H1 (cell line): ENCODE results near the gene VPS35L. TPM values are rescaled to one million over a fixed set of nuclear protein-coding genes. Genes with fewer than 3 reads are reported as not detected.

Experiments used
- CTCF ChIA-PET: fragments of 300-600 bp; sonication (Branson Sonifier 250); formaldehyde crosslinking; loops from one replicate; lab custom pipeline; 2021; ENCODE audit not compliant: partially characterized antibody; lab: Charles Lee
- POLR2A ChIA-PET: fragments of 300-600 bp; sonication (Branson Sonifier 250); formaldehyde crosslinking; loops from one replicate; lab custom pipeline; 2021; ENCODE audit warnings: inconsistent platforms; ENCODE audit not compliant: partially characterized antibody; lab: Charles Lee
- DNase-seq, 2 experiments: peaks; one replicate each; pipeline versions ENCODE4 v3.0.0 to v3.0.0-alpha.2; 2010 to 2022; ENCODE audit warnings: low spot score in 2 of 2, low read depth in 1 of 2, mixed read lengths in 1 of 2
- FAIRE-seq: peaks from 2 replicates; lab custom pipeline; 2011; peaks lifted over from hg19 to GRCh38; lab: Jason Lieb, UNC
- H2AFZ ChIP-seq: 2 replicates; pipeline ENCODE4 v1.8.1; 2012; ENCODE audit warnings: low read length, inconsistent platforms
- H2AK5ac ChIP-seq: 2 replicates; pipeline ENCODE4 v1.6.1; 2013; ENCODE audit warnings: low read depth, low read length
- H2BK120ac ChIP-seq: replicated peaks from 2 replicates; pipeline ENCODE3; 2013; ENCODE audit warnings: low read depth, low read length, inconsistent platforms
- H2BK12ac ChIP-seq: 2 replicates; pipeline ENCODE4 v1.6.1; 2013; ENCODE audit warnings: low read depth, low read length
- H2BK15ac ChIP-seq: 2 replicates; pipeline ENCODE4 v1.6.1; 2013; ENCODE audit warnings: low read length
- H2BK20ac ChIP-seq: 2 replicates; pipeline ENCODE4 v1.6.1; 2013; ENCODE audit warnings: low read length
- H2BK5ac ChIP-seq: 2 replicates; pipeline ENCODE4 v1.6.1; 2013; ENCODE audit warnings: low read depth, low read length
- H3K14ac ChIP-seq: 2 replicates; pipeline ENCODE4 v1.6.1; 2013; ENCODE audit warnings: inconsistent platforms; ENCODE audit not compliant: insufficient read length
- H3K18ac ChIP-seq: 2 replicates; pipeline ENCODE4 v1.6.1; 2013; ENCODE audit warnings: low read length; ENCODE audit errors: extremely low read depth
- H3K23ac ChIP-seq: 2 replicates; pipeline ENCODE4 v1.6.1; 2013; ENCODE audit warnings: inconsistent platforms; ENCODE audit not compliant: insufficient read length
- H3K23me2 ChIP-seq: 2 replicates; pipeline ENCODE4 v1.6.1; 2013; ENCODE audit warnings: low read depth, low read length
- H3K27ac ChIP-seq: 2 replicates; pipeline ENCODE4 v1.6.1; 2011; ENCODE audit warnings: low read depth, low read length, inconsistent platforms
- H3K27me3 ChIP-seq, 4 experiments: replicated peaks in 1 of 4; 1 replicate in 1 of 4; 2 replicates in 3 of 4; pipeline versions ENCODE4 v1.6.1 to v1.8.1; 2011 to 2013; ENCODE audit warnings: low read length in 3 of 4, mild to moderate bottlenecking in 3 of 4, inconsistent platforms in 2 of 4, mixed read lengths in 2 of 4, moderate library complexity in 1 of 4; ENCODE audit not compliant: control insufficient read depth in 3 of 4, insufficient read depth in 3 of 4; ENCODE audit errors: extremely low read depth in 1 of 4
- H3K36me3 ChIP-seq, 4 experiments: 2 replicates each; pipeline versions ENCODE4 v1.6.1 to v1.8.1; 2011 to 2013; ENCODE audit warnings: mild to moderate bottlenecking in 4 of 4, low read length in 3 of 4, moderate library complexity in 2 of 4, control low read depth in 1 of 4, inconsistent platforms in 1 of 4; ENCODE audit not compliant: insufficient read depth in 4 of 4, control insufficient read depth in 2 of 4
- H3K4ac ChIP-seq: replicated peaks from 2 replicates; pipeline ENCODE3; 2013; ENCODE audit warnings: low read length, low read depth, mixed read lengths, inconsistent platforms; ENCODE audit not compliant: insufficient read length
- H3K4me1 ChIP-seq, 4 experiments: replicated peaks in 1 of 4; 1 replicate in 1 of 4; 2 replicates in 3 of 4; pipeline versions ENCODE4 v1.6.1 to v1.8.1; 2011 to 2013; ENCODE audit warnings: low read length in 3 of 4, inconsistent platforms in 2 of 4, mixed read lengths in 1 of 4; ENCODE audit not compliant: insufficient read depth in 4 of 4, control insufficient read depth in 3 of 4
- H3K4me2 ChIP-seq, 2 experiments: 2 replicates each; pipeline versions ENCODE4 v1.6.1 to v1.8.1; 2011 to 2013; ENCODE audit warnings: low read depth in 2 of 2, low read length in 2 of 2, control low read depth in 1 of 2, inconsistent platforms in 1 of 2, mild to moderate bottlenecking in 1 of 2; ENCODE audit not compliant: insufficient read depth in 1 of 2
- H3K4me3 ChIP-seq, 4 experiments: fragments of 200-600, 300-600 bp in 1 of 4; sonication (generic), shearing (Covaris generic), sonication (Bioruptor Twin) in 1 of 4; 2 replicates each; pipeline versions ENCODE4 v1.5.1 to v1.8.1; 2011 to 2016; ENCODE audit warnings: low read length in 4 of 4, low read depth in 3 of 4, control low read depth in 2 of 4, inconsistent platforms in 2 of 4, mild to moderate bottlenecking in 2 of 4, mixed read lengths in 1 of 4, moderate library complexity in 1 of 4; ENCODE audit not compliant: insufficient read depth in 2 of 4; ENCODE audit errors: extremely low read depth in 1 of 4
- H3K56ac ChIP-seq: replicated peaks from 2 replicates; pipeline ENCODE3; 2013; ENCODE audit warnings: low read depth, mild to moderate bottlenecking, mixed read lengths, low read length, inconsistent platforms; ENCODE audit not compliant: insufficient read length
- H3K79me1 ChIP-seq: 2 replicates; pipeline ENCODE4 v1.6.1; 2013; ENCODE audit warnings: low read depth, low read length, control low read depth
- H3K79me2 ChIP-seq, 2 experiments: 2 replicates each; pipeline versions ENCODE4 v1.6.1 to v1.8.1; 2012 to 2013; ENCODE audit warnings: low read length in 2 of 2, mild to moderate bottlenecking in 2 of 2, inconsistent platforms in 1 of 2; ENCODE audit not compliant: insufficient read depth in 2 of 2, control insufficient read depth in 1 of 2
- H3K9ac ChIP-seq, 4 experiments: replicated peaks in 1 of 4; 1 replicate in 1 of 4; 2 replicates in 3 of 4; pipeline versions ENCODE4 v1.6.1 to v1.8.1; 2011 to 2013; ENCODE audit warnings: low read depth in 3 of 4, low read length in 3 of 4, control low read depth in 2 of 4, mild to moderate bottlenecking in 2 of 4, moderate library complexity in 2 of 4, inconsistent platforms in 1 of 4; ENCODE audit errors: extremely low read depth in 1 of 4
- H3K9me3 ChIP-seq, 2 experiments: 2 replicates each; pipeline versions ENCODE4 v1.6.1 to v1.8.1; 2012 to 2013; ENCODE audit warnings: mild to moderate bottlenecking in 2 of 2, moderate library complexity in 2 of 2, control low read depth in 1 of 2, inconsistent platforms in 1 of 2, low read depth in 1 of 2, low read length in 1 of 2, mixed read lengths in 1 of 2; ENCODE audit not compliant: insufficient read depth in 2 of 2
- H4K20me1 ChIP-seq, 2 experiments: replicated peaks in 1 of 2; 2 replicates each; pipeline versions ENCODE3 to v1.8.1; 2011 to 2013; ENCODE audit warnings: inconsistent platforms in 2 of 2, low read length in 2 of 2, mild to moderate bottlenecking in 1 of 2; ENCODE audit not compliant: insufficient read depth in 2 of 2, control insufficient read depth in 1 of 2
- H4K5ac ChIP-seq: 2 replicates; pipeline ENCODE4 v1.6.1; 2013; ENCODE audit warnings: low read length, low read depth, mixed read lengths, inconsistent platforms; ENCODE audit not compliant: insufficient read length
- H4K8ac ChIP-seq: 2 replicates; pipeline ENCODE4 v1.8.0; 2013; ENCODE audit warnings: mild to moderate bottlenecking, moderate library complexity, low read length, inconsistent platforms; ENCODE audit not compliant: insufficient read depth; ENCODE audit errors: extremely low read depth
- H4K91ac ChIP-seq: replicated peaks from 2 replicates; pipeline ENCODE3; 2013; ENCODE audit warnings: low read length, mixed read lengths, inconsistent platforms; ENCODE audit not compliant: insufficient read length
- JUN ChIP-seq: IDR thresholded peaks from 2 replicates; pipeline ENCODE4 v1.6.1; 2011; ENCODE audit warnings: low read depth, mild to moderate bottlenecking, improper control_type of control experiment, low read length
- KDM1A ChIP-seq: fragments of 200-600, 300-600 bp; sonication (generic); IDR thresholded peaks from 2 replicates; pipeline ENCODE4 v1.7.1; 2016; ENCODE audit warnings: mild to moderate bottlenecking, low read length, borderline replicate concordance
- PHF8 ChIP-seq: fragments of 200-600 bp; sonication (generic); conservative IDR thresholded peaks from 2 replicates; pipeline ENCODE4 v1.7.1; 2012; ENCODE audit warnings: low read depth, mild to moderate bottlenecking, inconsistent platforms, low read length, moderate library complexity
- POU5F1 ChIP-seq: IDR thresholded peaks from 2 replicates; pipeline ENCODE4 v1.6.1; 2011; ENCODE audit warnings: low read depth, mild to moderate bottlenecking, low read length, moderate library complexity
- WGBS, 2 experiments: shearing (Covaris generic) in 1 of 2; methylation state at CpG; one replicate each; pipeline versions ENCODE4 v1.1.6 to v1.1.7; 2013 to 2015; ENCODE audit warnings: low lambda C conversion rate in 2 of 2, mixed read lengths in 2 of 2, inconsistent platforms in 1 of 2, low coverage in 1 of 2, missing lambda C conversion rate in 1 of 2; ENCODE audit not compliant: insufficient replicate concordance in 2 of 2, insufficient coverage in 1 of 2, insufficient read length in 1 of 2; ENCODE audit errors: extremely low coverage in 1 of 2, missing lambda C conversion rate in 1 of 2; 5-methylcytosine and 5-hydroxymethylcytosine counted together
- polyA plus RNA-seq, 7 experiments: library from polyadenylated mRNA; depleted of rRNA in 3 of 7; stranded (reverse) in 5 of 7; unstranded in 2 of 7; fragments of >200 nt in 5 of 7; fragments of 200-250 nt in 2 of 7; gene quantifications; 1 replicate in 5 of 7; 2 replicates in 1 of 7; 4 replicates in 1 of 7; pipeline versions ENCODE4 v1.2.1 to v1.2.3, GENCODE V29; 2011 to 2013; ENCODE audit warnings: missing spikeins in 2 of 7, mixed read lengths in 2 of 7
- total RNA-seq: library from RNA; stranded (reverse); fragmentation: NEBNext Ultra II Directional; extraction: Animal tissue kit (Norgen Biotek cat#: 25700); gene quantifications from 2 replicates; pipeline ENCODE4 v1.2.1, GENCODE V29; 2021

The VPS35L gene
- total and polyA plus RNA-seq, 2 of the 8 experiments (the other 6 are each of a cell fraction or from before 2014, with no cell fraction given): 31.5 to 57.1 TPM

GRCh38 chr16:19588661-19589060, 33.2 kb downstream of the VPS35L start:
- Histone ChIP-seq H3K9ac (no peak overlapping the region), H3K79me1 (no peaks in the 10 kb centered on the region), H3K23me2 (no peaks in the 10 kb centered on the region), H2BK15ac (no peak overlapping the region), H3K23ac (no peak overlapping the region), H3K79me2 (no peaks in the 10 kb centered on the region), H4K8ac (no peak overlapping the region), H4K5ac (no peak overlapping the region), H3K27ac (no peak overlapping the region), H2AFZ (no peak overlapping the region), H3K4me1 (no peaks in the 10 kb centered on the region), H3K36me3 (peaks cover 0 to 14% (median 7%) of the 10 kb centered on the region in 4 experiments; a peak in 3 of 8 replicates), H4K20me1 (no peaks in the 10 kb centered on the region), H3K9me3 (no peaks in the 10 kb centered on the region), H3K56ac (no peak overlapping the region), H3K4me3 (no peak overlapping the region), H2AK5ac (no peak overlapping the region), H3K4me2 (no peak overlapping the region), H4K91ac (no peak overlapping the region), H2BK120ac (no peak overlapping the region), H3K27me3 (no peaks in the 10 kb centered on the region), H3K4ac (no peak overlapping the region), H3K14ac (no peak overlapping the region), H2BK20ac (no peak overlapping the region), H2BK12ac (no peak overlapping the region), H2BK5ac (no peak overlapping the region), H3K18ac (no peak overlapping the region)
- no peak for DNase-seq
- CTCF ChIA-PET: interaction anchor here (1.0 to 7.2 kb wide), 3 partner anchors 10 to 798 kb away, joined by 3 to 91 read pairs (median 3); no protein-coding TSS in a partner anchor
- no peak for FAIRE-seq
- WGBS, 2 experiments: 88% methylated on average over 5 of the region's 5 CpGs; no CpG with 5 or more reads in 1 of the 2 experiments
- TF ChIP-seq PHF8: no peak
- TF ChIP-seq KDM1A: no peak
- TF ChIP-seq POU5F1: no peak
- TF ChIP-seq JUN: no peak
- POLR2A ChIA-PET: no interaction called here
